C4-2B (cell line): ENCODE data around the gene PRR23B.

Experiments
- CTCF ChIP-seq: fragments of 450-650 bp; conservative IDR thresholded peaks from 2 replicates; pipeline ENCODE4 v1.5.1; 2017; ENCODE audit warnings: mild to moderate bottlenecking
- ZFX ChIP-seq: fragments of 450-650 bp; IDR thresholded peaks from 2 replicates; pipeline ENCODE4 v1.6.1; 2017

DNA sequence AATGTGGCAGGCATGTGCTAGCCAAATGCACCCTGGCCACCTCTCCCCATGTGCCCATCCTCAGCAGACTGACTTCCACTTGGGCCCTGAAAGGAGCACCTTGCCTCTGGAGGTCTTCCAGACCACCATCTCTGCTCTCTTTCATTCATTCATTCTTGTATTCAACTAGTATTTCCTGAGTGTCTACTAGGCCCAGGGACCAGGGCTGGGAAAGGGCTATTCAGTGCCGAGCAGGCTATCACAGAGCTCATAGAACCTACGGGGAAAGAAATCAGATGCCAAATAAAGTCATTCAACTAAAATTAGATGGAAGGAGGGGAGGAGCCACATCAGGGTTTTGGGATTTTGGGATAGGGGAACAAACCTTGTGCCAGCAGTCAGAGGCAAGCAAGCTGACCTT lies 33.5 kb downstream of the PRR23B start:
- TF ChIP-seq CTCF (no peak), ZFX (no peak)
